Thyroid gland (tissue), 4 donors: ENCODE data around the gene OR2V2. TPM values are rescaled to one million over a fixed set of nuclear protein-coding genes. Genes with fewer than 3 reads are reported as not detected.

Experiments
- DNase-seq, 2 donors: peaks; one replicate each; pipeline ENCODE4 v3.0.0-alpha.2; 2019
- H3K27ac ChIP-seq, 3 donors: fragments of 200-600 bp; sonication (generic); 1 replicate in 2 of 3; 2 replicates in 1 of 3; pipeline ENCODE4 v1.5.1; 2016 to 2019; ENCODE audit warnings: mild to moderate bottlenecking in 1 of 3, moderate library complexity in 1 of 3
- H3K27me3 ChIP-seq: fragments of 200-600 bp; sonication (generic); one replicate; pipeline ENCODE4 v1.5.1; 2019
- H3K36me3 ChIP-seq, 2 donors: fragments of 200-600 bp; sonication (generic); one replicate each; pipeline ENCODE4 v1.5.1; 2016 to 2019
- H3K4me1 ChIP-seq, 2 donors: fragments of 200-600 bp; sonication (generic); one replicate each; pipeline ENCODE4 v1.5.1; 2017 to 2019
- H3K4me3 ChIP-seq, 3 donors: fragments of 200-600 bp; sonication (generic); replicated peaks in 1 of 3; 1 replicate in 2 of 3; 2 replicates in 1 of 3; pipeline ENCODE4 v1.5.1; 2016; ENCODE audit warnings: mild to moderate bottlenecking in 1 of 3
- H3K9me3 ChIP-seq: fragments of 200-600 bp; sonication (generic); one replicate; pipeline ENCODE4 v1.5.1; 2017
- CTCF ChIP-seq, 6 experiments: fragments of 200-600 bp in 3 of 6; fragments of 450-650 bp in 3 of 6; sonication (generic) in 3 of 6; IDR thresholded peaks; one replicate each; pipeline ENCODE4 v1.5.1; 2016 to 2019; ENCODE audit warnings: antibody characterized with exemption in 6 of 6, mild to moderate bottlenecking in 2 of 6, inconsistent platforms in 1 of 6, moderate library complexity in 1 of 6
- POLR2A ChIP-seq, 2 donors: fragments of 450-650 bp; IDR thresholded peaks; one replicate each; pipeline ENCODE4 v1.6.1; 2017; ENCODE audit warnings: antibody characterized with exemption in 2 of 2, mild to moderate bottlenecking in 2 of 2, moderate library complexity in 1 of 2
- WGBS, 2 donors: methylation state at CpG; one replicate each; pipeline ENCODE4 v1.1.5; 2017; 5-methylcytosine and 5-hydroxymethylcytosine counted together
- intact Hi-C: fragments of 100-400 bp; cut with DNase I; formaldehyde crosslinking; loops from one replicate; pipeline ENCODE4 v1.15.1; 2023
- total RNA-seq, 4 donors: library from RNA; depleted of rRNA; stranded (reverse); fragments of >200 nt; gene quantifications; one replicate each; pipeline ENCODE4 v1.2.3, GENCODE V29; 2016

OR2V2 gene
- total RNA-seq, 4 donors from 2014 or later, result not detected

- peak; percentile 45 to 47 for DNase-seq
- H3K4me1 ChIP-seq, result peaks cover 12 to 16% of the 10 kb centered on the region in 2 donors
- H3K27ac ChIP-seq, result peak overlapping the region; percentile 58 to 83 (median 70)
- TF ChIP-seq POLR2A (IDR thresholded peaks at IDR 0.05) (no peak), CTCF (IDR thresholded peaks at IDR 0.05) (no peak)
- peak overlapping the region; percentile 59 to 64 (median 60) for H3K4me3 ChIP-seq
- intact Hi-C loops, result no loop called here
- H3K9me3 ChIP-seq, result no peaks in the 10 kb centered on the region
- 1% methylated on average over 28 of the region's 67 CpGs; no CpG with 5 or more reads in 1 of the 2 donors for WGBS, 2 donors
- H3K36me3 ChIP-seq, result no peaks in the 10 kb centered on the region
- no peaks in the 10 kb centered on the region for H3K27me3 ChIP-seq
These were observed 56.9 kb downstream of the OR2V2 start for GRCh38 chr5:181204113-181204825.

DNA sequence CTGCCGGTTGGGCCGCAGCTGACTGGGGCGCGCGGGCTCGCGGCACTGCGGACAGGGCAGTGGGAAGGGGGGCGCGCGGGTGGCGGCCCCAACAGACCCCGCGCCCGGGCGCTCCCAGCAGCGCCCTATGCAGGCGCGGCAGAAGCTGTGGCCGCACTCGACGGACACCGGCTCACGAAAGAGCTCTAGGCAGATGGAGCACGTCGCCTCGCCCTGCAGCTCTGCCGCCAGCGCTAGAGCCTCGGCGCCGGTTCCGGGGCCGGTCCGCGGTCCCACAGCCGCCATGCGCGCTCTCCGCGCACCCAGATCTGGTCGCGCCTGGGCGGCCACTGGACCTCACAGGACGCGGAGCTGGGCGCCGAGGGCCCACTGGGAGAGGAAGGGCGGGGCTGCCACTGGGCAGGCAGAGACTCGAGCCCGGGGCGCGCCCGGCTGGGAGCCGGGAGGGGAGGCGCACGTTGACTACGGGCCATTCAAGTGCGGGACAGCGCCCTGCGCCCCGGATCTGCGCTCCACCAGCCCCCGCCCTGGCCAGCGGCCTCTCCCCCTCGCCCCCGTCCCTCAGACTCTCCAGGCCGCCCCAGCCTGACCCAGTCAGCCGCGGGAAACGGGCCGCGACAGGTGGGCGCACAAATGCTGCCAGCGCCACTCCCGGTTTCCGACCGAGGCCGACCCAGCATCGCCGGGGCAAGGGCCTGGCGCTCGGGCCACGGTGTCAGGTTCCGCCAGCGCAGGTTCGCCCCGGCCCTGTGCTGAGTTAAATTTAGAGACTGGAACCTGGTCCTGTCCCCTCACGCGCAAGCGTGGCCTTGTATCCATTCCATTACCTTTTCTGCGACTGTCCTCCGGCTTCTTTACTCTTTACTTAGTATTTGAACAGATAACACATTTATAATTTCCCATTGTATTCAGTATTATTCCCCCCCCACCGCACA lies 57.7 kb downstream of the OR2V2 start, which contains the start of gene TRIM7:
TRIM7 (minus strand) TSS at position 371 of the 935 bp plus-strand sequence; CDS start at position 285, 86 bp downstream.
- peak; percentile 76 for DNase-seq
- TF ChIP-seq CTCF (IDR thresholded peaks at IDR 0.05), result no peak
- peak in 1 of 2 donors; percentile 53 for TF ChIP-seq POLR2A (IDR thresholded peaks at IDR 0.05)
- Histone ChIP-seq H3K9me3 (no peaks in the 10 kb centered on the region), H3K4me1 (peaks cover 12 to 16% of the 10 kb centered on the region in 2 donors), H3K27ac (peak within 1 kb of the TSS; percentile 58 to 83 (median 70)), H3K27me3 (no peaks in the 10 kb centered on the region), H3K36me3 (no peaks in the 10 kb centered on the region), H3K4me3 (peak within 1 kb of the TSS; percentile 59 to 64 (median 60))
- 4 to 6% methylated on average over 18 to 32 of the region's 94 CpGs for WGBS, 2 donors
- intact Hi-C loops, result no loop called here

GRCh38 chr5:181205761-181206649 lies 58.6 kb downstream of the OR2V2 start:
- DNase-seq, result peak; percentile 37 to 48
- TF ChIP-seq POLR2A (IDR thresholded peaks at IDR 0.05), result no peak
- TF ChIP-seq CTCF (IDR thresholded peaks at IDR 0.05), result no peak
- H3K4me3 ChIP-seq, result peak overlapping the region in 2 of 3 donors; percentile 60 to 64
- H3K27me3 ChIP-seq, result no peaks in the 10 kb centered on the region
- intact Hi-C loops, result no loop called here
- H3K27ac ChIP-seq, result peak overlapping the region; percentile 25 to 83 (median 68)
- H3K4me1 ChIP-seq, result peaks cover 12 to 16% of the 10 kb centered on the region in 2 donors
- WGBS, 2 donors, result 19 to 28% methylated on average over 37 of the region's 37 CpGs
- H3K9me3 ChIP-seq, result no peaks in the 10 kb centered on the region
- no peaks in the 10 kb centered on the region for H3K36me3 ChIP-seq

DNA sequence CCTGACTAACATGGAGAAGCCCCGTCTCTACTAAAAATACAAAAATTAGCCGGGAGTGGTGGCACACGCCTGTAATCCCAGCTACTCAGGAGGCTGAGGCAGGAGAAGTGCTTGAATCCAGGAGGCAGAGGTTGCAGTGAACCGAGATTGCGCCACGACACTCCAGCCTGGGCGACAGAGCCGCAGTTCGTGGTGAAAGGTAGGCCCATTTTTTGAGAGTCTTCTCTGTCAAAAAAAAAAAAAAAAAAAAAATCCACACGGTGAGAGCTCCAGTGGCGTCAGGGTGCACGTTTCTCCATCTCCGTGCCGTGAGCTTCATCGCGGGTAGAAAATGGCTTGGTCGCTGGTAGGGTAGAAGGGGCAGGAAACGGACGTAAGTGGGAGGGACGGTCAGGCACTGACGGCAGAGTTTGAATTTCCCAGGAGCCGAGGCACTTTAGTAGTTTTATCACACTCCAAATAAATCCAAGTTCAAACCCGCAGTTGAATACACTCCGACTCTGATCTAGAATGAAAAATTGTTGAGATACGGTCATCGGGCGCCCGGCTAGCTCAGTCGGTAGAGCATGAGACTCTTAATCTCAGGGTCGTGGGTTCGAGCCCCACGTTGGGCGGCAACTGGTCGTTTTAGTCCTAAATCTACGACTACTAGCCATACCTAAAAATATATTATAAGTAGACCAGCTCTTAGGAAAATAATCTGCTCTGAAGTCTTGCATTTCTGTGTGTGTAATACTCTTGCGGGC lies 60.0 kb downstream of the OR2V2 start:
- TF ChIP-seq POLR2A (IDR thresholded peaks at IDR 0.05) (peak in 1 of 2 donors; percentile 19), CTCF (IDR thresholded peaks at IDR 0.05) (no peak)
- Histone ChIP-seq H3K27ac (peak overlapping the region; percentile 68 to 83 (median 70)), H3K9me3 (no peaks in the 10 kb centered on the region), H3K36me3 (no peaks in the 10 kb centered on the region), H3K4me1 (peaks cover 12 to 16% of the 10 kb centered on the region in 2 donors), H3K27me3 (no peaks in the 10 kb centered on the region), H3K4me3 (peak overlapping the region in 2 of 3 donors; percentile 38 to 60)
- intact Hi-C loops, result no loop called here
- DNase-seq, result peak; percentile 68 to 72
- 2 to 3% methylated on average over 36 of the region's 36 CpGs for WGBS, 2 donors
